A673 (cell line): ENCODE data around the gene SLC7A6. TPM values are rescaled to one million over a fixed set of nuclear protein-coding genes. Genes with fewer than 3 reads are reported as not detected.

Source experiments
- BruUV-seq: library from RNA; stranded (reverse); fragments of 400-500 nt; replicated peaks from 2 replicates; lab custom pipeline; 2021; lab: Mats Ljungman, UMichigan
- CTCF ChIA-PET: fragments of 300-600 bp; sonication (Branson Sonifier 250); formaldehyde crosslinking; loops from one replicate; lab custom pipeline; 2022; ENCODE audit warnings: antibody characterized with exemption; lab: Charles Lee
- POLR2A ChIA-PET: fragments of 300-600 bp; sonication (Branson Sonifier 250); formaldehyde crosslinking; loops from one replicate; lab custom pipeline; 2022; ENCODE audit warnings: antibody characterized with exemption; ENCODE audit not compliant: low non-redundant PET; lab: Charles Lee
- DNase-seq: peaks from one replicate; pipeline ENCODE4 v3.0.0-alpha.2; 2015; ENCODE audit warnings: low spot score
- H3K27ac ChIP-seq: fragments of 200-600 bp; sonication (generic); 2 replicates; pipeline ENCODE4 v1.5.1; 2016; ENCODE audit warnings: mixed run types, low read depth, mild to moderate bottlenecking, mixed read lengths, antibody characterized with exemption, low read length; ENCODE audit not compliant: poor library complexity, severe bottlenecking
- H3K27me3 ChIP-seq: fragments of 200-600 bp; sonication (generic); replicated peaks from 2 replicates; pipeline ENCODE4 v1.6.1; 2017; ENCODE audit warnings: mixed run types, low read depth, mild to moderate bottlenecking, mixed read lengths, antibody characterized with exemption, low read length; ENCODE audit not compliant: insufficient read depth, poor library complexity
- H3K36me3 ChIP-seq: fragments of 200-600 bp; sonication (generic); 2 replicates; pipeline ENCODE4 v1.6.1; 2016; ENCODE audit warnings: mixed run types, mild to moderate bottlenecking, mixed read lengths, antibody characterized with exemption, low read length; ENCODE audit not compliant: insufficient read depth, poor library complexity, severe bottlenecking
- H3K4me1 ChIP-seq: fragments of 200-600 bp; sonication (generic); 2 replicates; pipeline ENCODE4 v1.6.1; 2017; ENCODE audit warnings: mixed run types, mild to moderate bottlenecking, mixed read lengths, antibody characterized with exemption, low read length; ENCODE audit not compliant: insufficient read depth, poor library complexity, severe bottlenecking
- H3K4me3 ChIP-seq: fragments of 200-600 bp; sonication (generic); 2 replicates; pipeline ENCODE4 v1.5.1; 2016; ENCODE audit warnings: low read depth, mixed run types, mild to moderate bottlenecking, mixed read lengths, low read length; ENCODE audit not compliant: poor library complexity, severe bottlenecking
- H3K9me3 ChIP-seq: fragments of 200-600 bp; sonication (generic); 2 replicates; pipeline ENCODE4 v1.6.1; 2016; ENCODE audit warnings: mixed run types, low read depth, mild to moderate bottlenecking, mixed read lengths, antibody characterized with exemption, low read length; ENCODE audit not compliant: poor library complexity, severe bottlenecking
- EZH2 ChIP-seq: fragments of 200-600 bp; sonication (generic); IDR thresholded peaks from 2 replicates; pipeline ENCODE4 v1.6.1; 2017; ENCODE audit warnings: borderline replicate concordance, low read depth, mild to moderate bottlenecking, mixed read lengths, antibody characterized with exemption, low read length; ENCODE audit not compliant: poor library complexity, severe bottlenecking
- intact Hi-C: fragments of 100-400 bp; cut with micrococcal nuclease; formaldehyde crosslinking; loops from one replicate; pipeline ENCODE4 v1.10.0; 2022; ENCODE audit not compliant: unreplicated experiment
- total RNA-seq: library from RNA; stranded (reverse); gene quantifications from 2 replicates; pipeline ENCODE4 v1.2.3, GENCODE V29; 2021
- TF ChIP-seq, protein P1 (sequence below): fragments of 300-800, 200-600 bp; sonication (generic); conservative IDR thresholded peaks from 2 replicates; pipeline ENCODE4 v1.5.1; 2017; ENCODE audit warnings: low read depth, mild to moderate bottlenecking, antibody characterized with exemption, low read length, moderate library complexity, mixed read lengths

Gene SLC7A6
- total RNA-seq, 1 experiment from 2014 or later = 58.7 TPM

- no peak for TF ChIP-seq EZH2
- TF ChIP-seq, protein P1, sequence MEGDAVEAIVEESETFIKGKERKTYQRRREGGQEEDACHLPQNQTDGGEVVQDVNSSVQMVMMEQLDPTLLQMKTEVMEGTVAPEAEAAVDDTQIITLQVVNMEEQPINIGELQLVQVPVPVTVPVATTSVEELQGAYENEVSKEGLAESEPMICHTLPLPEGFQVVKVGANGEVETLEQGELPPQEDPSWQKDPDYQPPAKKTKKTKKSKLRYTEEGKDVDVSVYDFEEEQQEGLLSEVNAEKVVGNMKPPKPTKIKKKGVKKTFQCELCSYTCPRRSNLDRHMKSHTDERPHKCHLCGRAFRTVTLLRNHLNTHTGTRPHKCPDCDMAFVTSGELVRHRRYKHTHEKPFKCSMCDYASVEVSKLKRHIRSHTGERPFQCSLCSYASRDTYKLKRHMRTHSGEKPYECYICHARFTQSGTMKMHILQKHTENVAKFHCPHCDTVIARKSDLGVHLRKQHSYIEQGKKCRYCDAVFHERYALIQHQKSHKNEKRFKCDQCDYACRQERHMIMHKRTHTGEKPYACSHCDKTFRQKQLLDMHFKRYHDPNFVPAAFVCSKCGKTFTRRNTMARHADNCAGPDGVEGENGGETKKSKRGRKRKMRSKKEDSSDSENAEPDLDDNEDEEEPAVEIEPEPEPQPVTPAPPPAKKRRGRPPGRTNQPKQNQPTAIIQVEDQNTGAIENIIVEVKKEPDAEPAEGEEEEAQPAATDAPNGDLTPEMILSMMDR = no peak
- H3K27ac ChIP-seq = no peak overlapping the region
- intact Hi-C loops = no loop called here
- no peaks in the 10 kb centered on the region for H3K36me3 ChIP-seq
- ChIA-PET POLR2A (no interaction called here), CTCF (interaction anchor here (1.5 kb wide), 1 partner anchor 15 kb away, joined by 6 read pairs; the partner anchor contains the start of gene SLC7A6)
- DNase-seq = no peak
- no peaks in the 10 kb centered on the region for H3K9me3 ChIP-seq
- H3K4me3 ChIP-seq = no peak overlapping the region
- H3K4me1 ChIP-seq = peaks cover 3% of the 10 kb centered on the region
- H3K27me3 ChIP-seq = no peaks in the 10 kb centered on the region
- no TSS peak for BruUV-seq
These were observed 15.0 kb upstream of the SLC7A6 start for GRCh38 chr16:68249371-68249770.

- intact Hi-C loops = no loop called here
- Histone ChIP-seq H3K36me3 (no peaks in the 10 kb centered on the region), H3K4me1 (no peaks in the 10 kb centered on the region), H3K9me3 (no peaks in the 10 kb centered on the region), H3K27ac (no peak overlapping the region), H3K27me3 (no peaks in the 10 kb centered on the region), H3K4me3 (no peak overlapping the region)
- ChIA-PET POLR2A (no interaction called here), CTCF (no interaction called here)
- no peak for DNase-seq
- no peak for TF ChIP-seq EZH2
- TF ChIP-seq, protein P1 = no peak
- BruUV-seq = no TSS peak
These were observed 13.4 kb upstream of the SLC7A6 start for GRCh38 chr16:68250951-68251350.

DNA sequence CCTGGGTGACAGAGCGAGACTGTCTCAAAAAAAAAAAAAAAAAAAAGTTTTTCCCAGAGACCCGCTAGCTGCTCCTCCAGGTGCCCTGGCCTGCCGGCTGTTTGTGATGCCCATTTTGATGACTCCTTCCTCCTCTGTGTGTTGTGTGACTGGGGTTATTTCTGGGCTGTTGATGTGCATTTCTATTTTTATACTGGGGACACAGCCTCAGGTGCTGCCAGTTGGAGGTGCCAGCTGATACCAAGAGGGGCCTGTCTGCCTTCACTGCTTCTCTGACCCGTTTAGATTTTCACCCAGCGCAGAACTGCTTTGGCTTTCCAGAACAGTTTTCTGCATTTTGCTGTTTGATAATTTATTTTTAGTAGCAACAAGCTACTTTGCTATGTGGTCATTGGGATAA lies 12.5 kb upstream of the SLC7A6 start:
- intact Hi-C loops = no loop called here
- TF ChIP-seq, protein P1 = no peak
- no peak for TF ChIP-seq EZH2
- ChIA-PET CTCF (no interaction called here), POLR2A (interaction anchor here (0.6 kb wide), 1 partner anchor 442 kb away, joined by 6 read pairs; no protein-coding TSS in a partner anchor)
- Histone ChIP-seq H3K27me3 (no peaks in the 10 kb centered on the region), H3K4me1 (no peaks in the 10 kb centered on the region), H3K4me3 (no peak overlapping the region), H3K27ac (no peak overlapping the region), H3K9me3 (no peaks in the 10 kb centered on the region), H3K36me3 (no peaks in the 10 kb centered on the region)
- no peak for DNase-seq
- no TSS peak for BruUV-seq
